GM23248 (cell line): ENCODE measurements around the gene STIP1.

ENCODE experiments used
- EZH2 ChIP-seq: fragments of 200-600 bp; sonication (generic); IDR thresholded peaks from 2 replicates; pipeline ENCODE4 v1.6.1; 2018; ENCODE audit warnings: antibody characterized with exemption, mild to moderate bottlenecking; ENCODE audit not compliant: insufficient read depth, poor library complexity, severe bottlenecking
- EZH2phosphoT487 ChIP-seq: fragments of 200-600 bp; sonication (generic); IDR thresholded peaks from 2 replicates; pipeline ENCODE4 v1.6.1; 2018; ENCODE audit warnings: antibody characterized with exemption, moderate library complexity, mild to moderate bottlenecking, low read depth; ENCODE audit not compliant: insufficient read depth

- TF ChIP-seq EZH2: no peak
- no peak for TF ChIP-seq EZH2phosphoT487
These were observed 23.0 kb downstream of the STIP1 start for GRCh38 chr11:64208796-64209562.
